ENCODE data around the gene SNX20.

The SNX20 gene

GRCh38 chr16:50712956-50713355 lies 31.8 kb upstream of the SNX20 start:
- TF ChIP-seq REST (IDR thresholded peaks at IDR 0.05; ENCODE audit: insufficient read depth in 1 of 2, low read depth in 2 of 2, low read length in 2 of 2) (no peak), POLR2AphosphoS5 (IDR thresholded peaks at IDR 0.05; ENCODE audit: low read depth, low read length) (no peak), FOXP2 (optimal IDR thresholded peaks at IDR 0.05; ENCODE audit: borderline replicate concordance, extremely low read depth, extremely low read length, insufficient read depth) (no peak), SIN3A (IDR thresholded peaks at IDR 0.05; ENCODE audit: borderline replicate concordance, insufficient read depth, low read length) (no peak), TAF1 (IDR thresholded peaks at IDR 0.05; ENCODE audit: borderline replicate concordance, insufficient read depth, low read length) (no peak)

DNA sequence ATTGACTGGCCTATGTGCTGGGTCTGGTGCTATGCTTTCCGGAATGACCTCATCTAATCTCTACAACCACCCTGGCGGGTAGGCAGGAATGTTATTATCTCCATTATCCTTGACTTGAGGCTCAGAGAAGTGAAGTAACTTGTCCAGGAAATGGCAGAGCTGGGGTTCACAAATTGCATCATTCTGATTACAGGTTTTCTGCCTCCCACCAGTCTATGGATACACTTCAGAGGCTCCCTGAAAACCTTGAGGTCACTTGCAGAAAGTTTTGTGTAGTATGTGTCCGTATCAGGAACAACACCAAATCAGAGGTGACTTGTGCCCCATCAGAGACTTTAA lies 31.4 kb upstream of the SNX20 start:
- no peak for TF ChIP-seq SIN3A (IDR thresholded peaks at IDR 0.05; ENCODE audit: borderline replicate concordance, insufficient read depth, low read length)
- no peak for TF ChIP-seq POLR2AphosphoS5 (IDR thresholded peaks at IDR 0.05; ENCODE audit: low read depth, low read length)
- no peak for TF ChIP-seq REST (IDR thresholded peaks at IDR 0.05; ENCODE audit: insufficient read depth in 1 of 2, low read depth in 2 of 2, low read length in 2 of 2)
- no peak for TF ChIP-seq FOXP2 (optimal IDR thresholded peaks at IDR 0.05; ENCODE audit: borderline replicate concordance, extremely low read depth, extremely low read length, insufficient read depth)
- no peak for TF ChIP-seq TAF1 (IDR thresholded peaks at IDR 0.05; ENCODE audit: borderline replicate concordance, insufficient read depth, low read length)

DNA sequence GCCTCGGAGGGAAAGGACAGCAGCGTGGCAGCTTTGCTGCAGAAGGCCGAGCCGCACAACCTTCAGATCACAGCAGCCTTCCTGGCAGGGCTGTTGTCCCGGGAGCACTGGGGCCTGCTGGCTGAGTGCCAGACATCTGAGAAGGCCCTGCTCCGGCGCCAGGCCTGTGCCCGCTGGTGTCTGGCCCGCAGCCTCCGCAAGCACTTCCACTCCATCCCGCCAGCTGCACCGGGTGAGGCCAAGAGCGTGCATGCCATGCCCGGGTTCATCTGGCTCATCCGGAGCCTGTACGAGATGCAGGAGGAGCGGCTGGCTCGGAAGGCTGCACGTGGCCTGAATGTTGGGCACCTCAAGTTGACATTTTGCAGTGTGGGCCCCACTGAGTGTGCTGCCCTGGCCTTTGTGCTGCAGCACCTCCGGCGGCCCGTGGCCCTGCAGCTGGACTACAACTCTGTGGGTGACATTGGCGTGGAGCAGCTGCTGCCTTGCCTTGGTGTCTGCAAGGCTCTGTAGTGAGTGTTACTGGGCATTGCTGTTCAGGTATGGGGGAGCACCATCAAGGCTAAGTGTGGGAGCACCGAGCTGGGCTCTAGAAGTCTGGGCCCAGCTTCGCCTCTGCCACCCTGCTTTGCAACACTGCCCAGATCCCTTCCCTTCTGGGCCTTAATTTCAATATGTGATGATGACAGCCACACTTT lies 30.9 kb upstream of the SNX20 start:
- no peak for TF ChIP-seq FOXP2 (optimal IDR thresholded peaks at IDR 0.05; ENCODE audit: borderline replicate concordance, extremely low read depth, extremely low read length, insufficient read depth)
- no peak for TF ChIP-seq SIN3A (IDR thresholded peaks at IDR 0.05; ENCODE audit: borderline replicate concordance, insufficient read depth, low read length)
- no peak for TF ChIP-seq POLR2AphosphoS5 (IDR thresholded peaks at IDR 0.05; ENCODE audit: low read depth, low read length)

DNA sequence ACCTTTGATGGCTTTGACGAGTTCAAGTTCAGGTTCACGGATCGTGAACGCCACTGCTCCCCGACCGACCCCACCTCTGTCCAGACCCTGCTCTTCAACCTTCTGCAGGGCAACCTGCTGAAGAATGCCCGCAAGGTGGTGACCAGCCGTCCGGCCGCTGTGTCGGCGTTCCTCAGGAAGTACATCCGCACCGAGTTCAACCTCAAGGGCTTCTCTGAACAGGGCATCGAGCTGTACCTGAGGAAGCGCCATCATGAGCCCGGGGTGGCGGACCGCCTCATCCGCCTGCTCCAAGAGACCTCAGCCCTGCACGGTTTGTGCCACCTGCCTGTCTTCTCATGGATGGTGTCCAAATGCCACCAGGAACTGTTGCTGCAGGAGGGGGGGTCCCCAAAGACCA lies 29.9 kb upstream of the SNX20 start:
- TF ChIP-seq TAF1 (IDR thresholded peaks at IDR 0.05; ENCODE audit: borderline replicate concordance, insufficient read depth, low read length) (no peak), POLR2AphosphoS5 (IDR thresholded peaks at IDR 0.05; ENCODE audit: low read depth, low read length) (no peak), SIN3A (IDR thresholded peaks at IDR 0.05; ENCODE audit: borderline replicate concordance, insufficient read depth, low read length) (no peak), FOXP2 (optimal IDR thresholded peaks at IDR 0.05; ENCODE audit: borderline replicate concordance, extremely low read depth, extremely low read length, insufficient read depth) (no peak), REST (IDR thresholded peaks at IDR 0.05; ENCODE audit: insufficient read depth in 1 of 2, low read depth in 2 of 2, low read length in 2 of 2) (no peak)

DNA sequence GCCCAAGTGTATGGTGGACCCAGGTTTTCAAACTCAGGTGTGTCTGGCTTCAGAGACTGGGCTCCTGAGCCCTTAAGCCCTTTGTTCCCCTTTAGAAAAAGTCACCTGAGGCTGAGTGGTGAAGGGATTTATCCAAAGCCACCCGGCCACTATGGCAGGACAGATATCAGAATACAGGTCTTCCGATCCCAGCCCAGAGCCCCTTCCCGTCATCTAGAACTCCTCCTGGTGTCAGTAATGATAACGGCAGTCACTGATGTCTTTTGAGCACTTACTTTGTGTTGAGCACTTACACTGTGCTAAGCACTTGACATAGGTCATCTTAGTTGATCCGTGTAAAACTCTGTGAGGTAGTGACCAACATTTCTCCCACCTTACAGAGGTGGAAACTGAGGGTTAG lies 28.9 kb upstream of the SNX20 start:
- TF ChIP-seq TAF1 (IDR thresholded peaks at IDR 0.05; ENCODE audit: borderline replicate concordance, insufficient read depth, low read length) (no peak), POLR2AphosphoS5 (IDR thresholded peaks at IDR 0.05; ENCODE audit: low read depth, low read length) (no peak)

GRCh38 chr16:50709061-50709684 lies 28.1 kb upstream of the SNX20 start:
- TF ChIP-seq REST (IDR thresholded peaks at IDR 0.05; ENCODE audit: insufficient read depth in 1 of 2, low read depth in 2 of 2, low read length in 2 of 2) (no peak), SIN3A (IDR thresholded peaks at IDR 0.05; ENCODE audit: borderline replicate concordance, insufficient read depth, low read length) (no peak), TAF1 (IDR thresholded peaks at IDR 0.05; ENCODE audit: borderline replicate concordance, insufficient read depth, low read length) (no peak), POLR2AphosphoS5 (IDR thresholded peaks at IDR 0.05; ENCODE audit: low read depth, low read length) (no peak), FOXP2 (optimal IDR thresholded peaks at IDR 0.05; ENCODE audit: borderline replicate concordance, extremely low read depth, extremely low read length, insufficient read depth) (no peak)

Data from PFSK-1 (cell line).